HG03095 (cell line): ENCODE data around the gene PPP1R1B.

Experiments
- ATAC-seq: cut with Tn5 transposase; IDR thresholded peaks from one replicate; pipeline ENCODE4 v1.9.1; 2021; ENCODE audit warnings: moderate library complexity; ENCODE audit not compliant: unreplicated experiment

PPP1R1B gene

DNA sequence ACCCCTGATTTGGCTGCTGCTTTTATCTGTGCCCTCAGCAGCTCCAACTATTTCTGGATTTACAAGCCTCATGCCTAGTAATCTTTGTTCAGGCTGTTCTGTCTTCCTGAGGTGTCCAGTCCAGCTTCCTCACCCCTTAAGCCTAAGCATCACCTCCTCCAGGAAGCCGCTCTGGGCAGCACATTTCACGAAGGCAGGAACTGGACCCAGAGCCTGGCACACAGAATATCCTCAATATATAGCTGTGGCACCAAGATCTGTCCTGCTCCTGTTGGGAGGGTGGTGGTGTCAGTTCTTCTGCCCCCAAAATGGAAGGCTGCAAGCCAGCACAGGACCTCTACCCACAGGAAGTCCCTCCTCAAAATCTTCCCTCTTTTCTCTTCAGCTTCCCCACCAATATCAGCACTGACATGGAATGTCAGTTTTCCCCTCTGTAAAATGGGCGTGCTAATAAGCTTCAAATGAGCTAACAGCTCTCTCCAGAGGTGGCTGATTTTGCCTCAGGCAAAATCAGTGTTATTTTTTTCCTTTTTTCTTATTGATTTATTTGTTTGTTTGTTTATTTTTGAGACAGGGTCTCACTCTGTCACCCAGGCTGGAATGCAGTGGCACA lies 12.1 kb upstream of the PPP1R1B start:
- no peak for ATAC-seq

DNA sequence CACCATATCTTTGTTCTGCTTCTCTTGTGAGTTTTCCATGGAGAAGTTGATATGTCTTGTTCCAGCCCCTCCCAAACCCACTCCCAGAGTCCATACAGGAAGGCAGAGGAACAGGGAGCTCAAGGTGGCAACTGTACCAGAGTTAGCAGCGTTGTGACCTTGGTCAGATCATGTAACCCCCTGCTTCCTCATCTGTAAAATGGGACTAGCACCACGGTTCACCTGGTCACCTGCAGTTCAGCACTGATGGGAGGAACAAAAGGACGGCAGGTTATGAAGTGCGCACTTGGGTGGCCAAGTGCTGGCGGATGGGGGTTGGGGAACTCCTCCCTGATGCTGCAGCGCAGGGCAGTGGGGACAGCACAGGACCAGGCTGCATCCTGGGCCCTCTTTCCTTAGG lies 11.3 kb upstream of the PPP1R1B start:
- no peak for ATAC-seq

- no peak for ATAC-seq
Observed at GRCh38 chr17:39617100-39617445, 9.7 kb upstream of the PPP1R1B start.

GRCh38 chr17:39617446-39618245 lies 9.1 kb upstream of the PPP1R1B start:
- ATAC-seq: no peak

- ATAC-seq: no peak
Observed at GRCh38 chr17:39618246-39618913, 8.4 kb upstream of the PPP1R1B start.

- no peak for ATAC-seq
Observed at GRCh38 chr17:39618956-39619785, 7.6 kb upstream of the PPP1R1B start.

- ATAC-seq: no peak
Observed at GRCh38 chr17:39619786-39620101, 7.0 kb upstream of the PPP1R1B start.

GRCh38 chr17:39621523-39622379 lies 5.0 kb upstream of the PPP1R1B start:
- ATAC-seq: no peak

- ATAC-seq: no peak
Observed at GRCh38 chr17:39622380-39623006, 4.3 kb upstream of the PPP1R1B start.

- ATAC-seq: peak; percentile 45
Observed at GRCh38 chr17:39623356-39623950, 3.3 kb upstream of the PPP1R1B start.

DNA sequence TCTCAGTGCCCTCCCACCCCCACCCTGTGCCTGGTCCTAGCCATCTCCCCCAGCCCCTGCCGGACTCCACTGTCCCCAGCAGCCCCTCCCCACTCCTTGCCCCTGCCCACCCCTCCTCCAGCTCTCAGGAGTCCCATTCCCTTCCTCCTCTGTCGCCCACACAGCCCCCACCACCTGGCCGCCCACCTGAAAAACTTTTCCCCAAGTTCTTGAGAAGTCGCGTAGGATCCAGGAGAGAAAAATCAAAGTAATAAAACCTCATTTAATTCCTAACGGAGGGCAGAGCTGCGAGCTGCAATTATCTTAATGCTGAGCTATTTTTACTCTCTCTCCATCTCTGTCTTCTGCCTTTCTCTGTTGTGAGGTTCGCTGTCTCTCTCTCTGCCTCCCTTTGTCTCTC lies 2.4 kb upstream of the PPP1R1B start:
- no peak for ATAC-seq

DNA sequence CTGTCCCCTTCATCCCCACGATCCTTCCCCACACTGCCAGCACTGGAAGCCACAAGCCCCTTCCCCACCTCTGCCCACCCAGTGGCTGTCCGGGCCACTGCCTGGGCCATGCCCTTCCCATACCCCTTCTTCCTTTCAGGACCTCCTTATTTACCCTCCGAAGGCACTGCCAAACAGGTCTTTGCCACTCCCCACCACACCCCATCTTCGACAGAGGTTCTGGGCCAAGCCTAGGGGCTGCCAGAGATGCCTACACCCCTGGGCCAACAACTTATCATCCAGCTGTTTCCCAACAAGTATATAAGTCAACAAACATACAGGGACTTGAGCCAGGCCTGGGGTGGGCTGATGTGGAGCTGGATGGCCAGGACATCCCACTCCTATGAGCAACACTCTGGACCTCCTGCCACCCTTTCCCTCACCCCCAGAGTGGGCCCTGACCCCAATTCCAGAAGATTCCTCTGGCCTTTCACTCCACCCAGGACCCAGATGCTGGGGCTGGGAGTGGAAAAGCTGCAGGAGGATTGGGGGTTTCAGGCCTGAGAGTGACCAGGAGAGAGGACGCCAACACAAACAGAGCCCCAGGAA lies 1.5 kb upstream of the PPP1R1B start:
- ATAC-seq: no peak

GRCh38 chr17:39627047-39627711 lies 427 bp downstream of the PPP1R1B start:
- no peak for ATAC-seq

- ATAC-seq: no peak
Observed at GRCh38 chr17:39627712-39628516, 1.2 kb downstream of the PPP1R1B start.

- no peak for ATAC-seq
Observed at GRCh38 chr17:39628655-39629493, 2.1 kb downstream of the PPP1R1B start.

- ATAC-seq: no peak
Observed at GRCh38 chr17:39629494-39629880, 2.7 kb downstream of the PPP1R1B start.

DNA sequence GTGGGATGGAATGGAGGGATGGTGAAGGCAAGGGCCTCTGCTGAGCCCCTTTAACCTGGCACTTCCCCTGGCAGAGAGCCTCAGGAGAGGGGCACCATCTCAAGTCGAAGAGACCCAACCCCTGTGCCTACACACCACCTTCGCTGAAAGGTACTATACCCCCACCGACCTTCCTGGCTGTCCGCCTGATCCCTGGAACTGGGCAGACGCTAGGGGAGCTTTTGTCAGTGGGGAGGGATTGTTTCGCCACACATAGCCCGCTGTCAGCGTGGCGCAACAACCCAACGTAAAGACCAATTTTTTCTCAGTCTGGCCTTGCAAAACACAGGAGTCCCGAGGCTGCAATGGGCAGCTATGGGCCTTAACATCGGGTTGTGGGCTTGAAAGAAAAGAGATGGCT lies 3.1 kb downstream of the PPP1R1B start:
- no peak for ATAC-seq
